PC-3 (cell line): ENCODE results near the gene GP5. TPM values are rescaled to one million over a fixed set of nuclear protein-coding genes. Genes with fewer than 3 reads are reported as not detected.

Experiments
- ATAC-seq: fragments of 200-7000 bp; cut with Tn5 transposase; 2 replicates; pipeline ENCODE4 v1.9.1; 2020; ENCODE audit warnings: mild to moderate bottlenecking, moderate library complexity
- BruUV-seq: library from RNA; stranded (reverse); fragments of 400-500 nt; replicated peaks from 2 replicates; lab custom pipeline; 2021; lab: Mats Ljungman, UMichigan
- CTCF ChIA-PET: fragments of 300-600 bp; sonication (Branson Sonifier 250); formaldehyde crosslinking; loops from one replicate; lab custom pipeline; 2022; ENCODE audit warnings: antibody characterized with exemption; lab: Charles Lee
- POLR2A ChIA-PET: fragments of 300-600 bp; sonication (Branson Sonifier 250); formaldehyde crosslinking; loops from one replicate; lab custom pipeline; 2022; ENCODE audit warnings: antibody characterized with exemption; ENCODE audit not compliant: unreplicated experiment; lab: Charles Lee
- DNase-seq: peaks from one replicate; pipeline ENCODE4 v3.0.0-alpha.2; 2015
- H2AFZ ChIP-seq: fragments of 300-600 bp; sonication (generic); 2 replicates; pipeline ENCODE4 v1.6.0; 2016; ENCODE audit warnings: antibody characterized with exemption, low read length
- H3F3A ChIP-seq: fragments of 300-600 bp; sonication (generic); one replicate; pipeline ENCODE4 v1.6.0; 2017; ENCODE audit warnings: antibody characterized with exemption, low read length, control low read depth, mild to moderate bottlenecking; ENCODE audit not compliant: unreplicated experiment
- H3K27ac ChIP-seq: fragments of 300-600 bp; sonication (generic); 2 replicates; pipeline ENCODE4 v1.5.1; 2016; ENCODE audit warnings: mild to moderate bottlenecking, low read length
- H3K27me3 ChIP-seq: fragments of 300-600 bp; sonication (generic); 2 replicates; pipeline ENCODE4 v1.6.1; 2016; ENCODE audit warnings: low read length, mixed read lengths
- H3K36me3 ChIP-seq: fragments of 300-600 bp; sonication (generic); 2 replicates; pipeline ENCODE4 v1.6.1; 2016; ENCODE audit warnings: low read depth, mixed run types, low read length, mixed read lengths
- H3K4me1 ChIP-seq: fragments of 300-600 bp; sonication (generic); 2 replicates; pipeline ENCODE4 v1.5.1; 2016; ENCODE audit warnings: low read length; ENCODE audit not compliant: insufficient read depth
- H3K4me2 ChIP-seq: fragments of 300-600 bp; sonication (generic); 2 replicates; pipeline ENCODE4 v1.6.0; 2016; ENCODE audit warnings: low read length
- H3K4me3 ChIP-seq: fragments of 300-600 bp; sonication (generic); 2 replicates; pipeline ENCODE4 v1.5.1; 2016; ENCODE audit warnings: mild to moderate bottlenecking, low read length, mixed read lengths
- H3K79me2 ChIP-seq: fragments of 300-600 bp; sonication (generic); 2 replicates; pipeline ENCODE4 v1.6.1; 2017; ENCODE audit warnings: low read length, mixed read lengths
- H3K9ac ChIP-seq: fragments of 300-600 bp; sonication (generic); 2 replicates; pipeline ENCODE4 v1.6.0; 2016; ENCODE audit warnings: mild to moderate bottlenecking, low read length
- H3K9me2 ChIP-seq: fragments of 300-600 bp; sonication (generic); replicated peaks from 2 replicates; pipeline ENCODE4 v1.6.1; 2016; ENCODE audit warnings: mixed run types, low read length, mixed read lengths
- H3K9me3 ChIP-seq: fragments of 300-600 bp; sonication (generic); 2 replicates; pipeline ENCODE4 v1.6.1; 2016; ENCODE audit warnings: low read length, mixed read lengths
- H4K20me1 ChIP-seq: fragments of 300-600 bp; sonication (generic); 2 replicates; pipeline ENCODE4 v1.6.1; 2016; ENCODE audit warnings: low read length, mixed read lengths
- EZH2 ChIP-seq: fragments of 300-600 bp; sonication (generic); IDR thresholded peaks from one replicate; pipeline ENCODE4 v1.6.1; 2017; ENCODE audit warnings: antibody characterized with exemption, mild to moderate bottlenecking, low read length; ENCODE audit not compliant: unreplicated experiment
- EZH2phosphoT487 ChIP-seq: fragments of 300-600 bp; sonication (generic); IDR thresholded peaks from 2 replicates; pipeline ENCODE4 v1.6.1; 2018; ENCODE audit warnings: mild to moderate bottlenecking, antibody characterized with exemption, low read length, borderline replicate concordance
- intact Hi-C: fragments of 100-400 bp; cut with micrococcal nuclease; formaldehyde crosslinking; loops from 2 replicates; pipeline ENCODE4 v1.9.0; 2023
- total RNA-seq: library from RNA; depleted of rRNA; stranded (reverse); fragments of >200 nt; gene quantifications from 2 replicates; pipeline ENCODE4 v1.2.3, GENCODE V29; 2014
- TF ChIP-seq, protein P1 (sequence below): fragments of 300-600 bp; sonication (generic); conservative IDR thresholded peaks from 2 replicates; pipeline ENCODE4 v1.5.1; 2017; ENCODE audit warnings: antibody characterized with exemption, low read depth, mild to moderate bottlenecking, low read length

GP5 gene
- total RNA-seq, 1 experiment from 2014 or later: not detected

- Histone ChIP-seq H3K36me3 (no peaks in the 10 kb centered on the region), H3K9me2 (no peaks in the 10 kb centered on the region), H3F3A (no peaks in the 10 kb centered on the region), H3K4me1 (0 out of 2 replicates have a peak, but pooled peaks cover 3% of the 10 kb centered on the region), H3K9ac (no peak overlapping the region), H2AFZ (no peak overlapping the region), H3K27ac (no peak overlapping the region), H3K4me2 (no peak overlapping the region), H3K4me3 (no peak overlapping the region), H4K20me1 (no peaks in the 10 kb centered on the region), H3K27me3 (no peaks in the 10 kb centered on the region), H3K79me2 (no peaks in the 10 kb centered on the region), H3K9me3 (no peaks in the 10 kb centered on the region)
- BruUV-seq: no TSS peak
- TF ChIP-seq EZH2phosphoT487 (no peak), EZH2 (no peak)
- TF ChIP-seq, protein P1, sequence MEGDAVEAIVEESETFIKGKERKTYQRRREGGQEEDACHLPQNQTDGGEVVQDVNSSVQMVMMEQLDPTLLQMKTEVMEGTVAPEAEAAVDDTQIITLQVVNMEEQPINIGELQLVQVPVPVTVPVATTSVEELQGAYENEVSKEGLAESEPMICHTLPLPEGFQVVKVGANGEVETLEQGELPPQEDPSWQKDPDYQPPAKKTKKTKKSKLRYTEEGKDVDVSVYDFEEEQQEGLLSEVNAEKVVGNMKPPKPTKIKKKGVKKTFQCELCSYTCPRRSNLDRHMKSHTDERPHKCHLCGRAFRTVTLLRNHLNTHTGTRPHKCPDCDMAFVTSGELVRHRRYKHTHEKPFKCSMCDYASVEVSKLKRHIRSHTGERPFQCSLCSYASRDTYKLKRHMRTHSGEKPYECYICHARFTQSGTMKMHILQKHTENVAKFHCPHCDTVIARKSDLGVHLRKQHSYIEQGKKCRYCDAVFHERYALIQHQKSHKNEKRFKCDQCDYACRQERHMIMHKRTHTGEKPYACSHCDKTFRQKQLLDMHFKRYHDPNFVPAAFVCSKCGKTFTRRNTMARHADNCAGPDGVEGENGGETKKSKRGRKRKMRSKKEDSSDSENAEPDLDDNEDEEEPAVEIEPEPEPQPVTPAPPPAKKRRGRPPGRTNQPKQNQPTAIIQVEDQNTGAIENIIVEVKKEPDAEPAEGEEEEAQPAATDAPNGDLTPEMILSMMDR: no peak
- ATAC-seq (no peak), DNase-seq (no peak)
- intact Hi-C loops: no loop called here
- POLR2A ChIA-PET: no interaction called here
- CTCF ChIA-PET: no interaction called here
Observed at GRCh38 chr3:194376241-194376560, 22.9 kb downstream of the GP5 start.

DNA sequence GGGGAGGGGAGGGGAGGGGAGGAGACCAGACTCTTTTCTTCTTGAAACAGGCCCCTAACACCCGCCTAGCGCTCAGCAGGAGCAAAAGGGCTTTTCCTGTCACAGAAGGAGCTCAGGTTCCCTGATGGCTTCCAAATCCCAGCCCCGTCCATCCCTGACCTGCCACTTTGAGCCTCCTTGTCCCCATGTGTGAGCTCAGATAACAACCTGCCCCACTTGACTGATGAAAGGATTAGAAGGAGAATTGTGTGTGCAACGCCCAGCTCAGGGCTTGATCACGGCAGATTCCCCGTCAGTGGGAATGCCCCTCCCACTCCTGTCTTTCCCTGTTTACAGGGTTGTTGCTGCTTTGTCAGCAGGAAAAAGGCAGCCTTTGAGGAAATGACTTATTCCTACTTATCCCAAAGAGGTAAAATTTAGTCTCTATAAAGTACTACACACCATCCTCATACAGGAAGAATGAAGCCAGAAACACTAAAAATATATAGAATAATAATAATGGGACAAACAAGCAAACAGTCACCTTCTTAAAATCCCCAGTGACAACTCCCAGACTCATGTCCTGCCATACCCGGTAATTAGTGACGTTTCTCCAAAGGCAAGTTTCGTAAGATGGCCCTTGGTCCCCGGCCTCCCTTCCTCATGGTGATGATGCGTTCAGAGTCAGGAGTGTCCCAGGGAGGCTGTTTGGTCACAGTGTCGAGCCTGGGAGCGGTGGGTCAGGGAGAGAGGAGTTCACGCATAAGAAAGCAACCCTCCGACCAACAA, 23.4 kb downstream of the GP5 start:
- peak overlapping the region; percentile 72 for H2AFZ ChIP-seq
- ATAC-seq: peak; percentile 65
- CTCF ChIA-PET: no interaction called here

More for the DNA sequence above, 23.4 kb downstream of the GP5 start:
- Histone ChIP-seq H3K9me2 (no peaks in the 10 kb centered on the region), H3K27me3 (no peaks in the 10 kb centered on the region), H3K9ac (no peak overlapping the region), H3K4me2 (peak overlapping the region; percentile 78), H4K20me1 (no peaks in the 10 kb centered on the region), H3K4me1 (0 out of 2 replicates have a peak, but pooled peaks cover 3% of the 10 kb centered on the region), H3K4me3 (peak overlapping the region; percentile 54), H3K9me3 (no peaks in the 10 kb centered on the region), H3K36me3 (no peaks in the 10 kb centered on the region), H3K27ac (no peak overlapping the region), H3K79me2 (no peaks in the 10 kb centered on the region), H3F3A (no peaks in the 10 kb centered on the region)
- TF ChIP-seq, protein P1: no peak
- no peak for TF ChIP-seq EZH2
- TF ChIP-seq EZH2phosphoT487: no peak
- peak; percentile 10 for DNase-seq
- no TSS peak for BruUV-seq
- POLR2A ChIA-PET: no interaction called here
- intact Hi-C loops: no loop called here
